Suppressor macrophage treated with lipopolysaccharide for 1 hour (primary cell): ENCODE measurements around the gene GLUD1.
A peak's percentile ranks its signal among the peaks of the same experiment; 100 is the strongest.
"Not testable (repeated sequence)": the region's sequence is repeated elsewhere in the genome, so short reads cannot be mapped to it uniquely, and the experiment has no call there.

Source experiments
- DNase-seq, 3 donors: peaks; one replicate each; pipeline ENCODE4 v3.0.0-alpha.2; 2020 to 2022

GLUD1 gene

DNA sequence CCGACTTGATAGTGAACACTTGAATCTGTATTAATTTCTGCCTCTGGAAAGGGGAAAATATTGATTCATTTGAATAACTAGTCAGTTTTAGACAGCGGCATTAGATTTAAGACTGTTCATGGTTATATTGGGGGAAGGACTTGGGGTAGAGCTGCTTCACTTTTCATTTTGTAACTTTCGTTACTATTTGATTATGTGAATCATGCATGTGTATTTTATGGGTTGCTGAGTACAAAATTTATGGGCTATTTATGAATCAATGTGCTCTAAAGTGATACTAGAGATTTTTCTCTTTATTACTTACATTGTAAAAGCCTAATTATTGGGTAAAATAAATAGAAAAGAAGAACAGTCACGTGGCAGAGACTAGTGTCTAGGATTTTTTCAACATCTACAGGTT lies 4.9 kb downstream of the GLUD1 start:
- no peak for DNase-seq

DNA sequence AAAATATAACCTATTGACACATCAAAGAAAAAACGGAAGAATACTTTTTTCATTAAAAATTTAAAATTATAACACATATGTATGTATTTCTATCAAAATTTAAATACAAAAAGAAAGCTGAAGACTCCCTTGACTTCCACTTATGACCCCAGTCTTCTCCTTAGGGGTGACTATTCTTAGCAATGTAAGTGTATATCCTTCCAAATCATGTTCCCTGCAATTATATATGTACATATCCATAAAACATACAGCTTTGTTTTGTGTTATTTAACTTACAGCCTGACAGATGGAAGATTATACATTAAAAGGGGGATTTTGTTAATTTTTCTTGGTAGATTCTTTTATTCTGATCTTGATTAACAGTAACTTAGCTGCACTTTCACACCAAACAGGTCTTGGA lies 9.1 kb downstream of the GLUD1 start:
- DNase-seq: no peak

DNA sequence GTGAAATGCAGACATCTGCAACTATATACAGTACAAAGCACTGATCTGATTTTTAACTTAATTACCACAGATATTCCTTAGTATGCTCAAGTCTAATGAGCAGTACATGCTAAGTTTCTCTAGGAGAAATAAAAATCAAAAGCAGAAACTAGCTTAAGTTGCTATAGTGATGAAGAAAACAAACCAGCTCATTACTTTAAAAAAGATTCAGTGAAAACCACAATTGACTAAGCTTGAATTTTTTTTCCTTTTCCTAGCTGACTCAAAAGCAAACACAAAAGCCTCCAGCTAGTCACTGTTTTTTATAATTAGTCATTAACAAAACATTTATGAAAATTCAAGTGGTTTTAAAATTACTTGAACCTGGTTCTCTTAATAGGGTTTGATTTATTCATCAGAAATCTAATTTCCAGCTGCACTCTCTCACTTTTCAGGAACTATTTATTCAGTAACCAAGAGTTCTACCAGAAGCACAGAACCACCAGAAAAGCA lies 10.3 kb downstream of the GLUD1 start:
- peak; percentile 52 to 88 (median 85) for DNase-seq

DNA sequence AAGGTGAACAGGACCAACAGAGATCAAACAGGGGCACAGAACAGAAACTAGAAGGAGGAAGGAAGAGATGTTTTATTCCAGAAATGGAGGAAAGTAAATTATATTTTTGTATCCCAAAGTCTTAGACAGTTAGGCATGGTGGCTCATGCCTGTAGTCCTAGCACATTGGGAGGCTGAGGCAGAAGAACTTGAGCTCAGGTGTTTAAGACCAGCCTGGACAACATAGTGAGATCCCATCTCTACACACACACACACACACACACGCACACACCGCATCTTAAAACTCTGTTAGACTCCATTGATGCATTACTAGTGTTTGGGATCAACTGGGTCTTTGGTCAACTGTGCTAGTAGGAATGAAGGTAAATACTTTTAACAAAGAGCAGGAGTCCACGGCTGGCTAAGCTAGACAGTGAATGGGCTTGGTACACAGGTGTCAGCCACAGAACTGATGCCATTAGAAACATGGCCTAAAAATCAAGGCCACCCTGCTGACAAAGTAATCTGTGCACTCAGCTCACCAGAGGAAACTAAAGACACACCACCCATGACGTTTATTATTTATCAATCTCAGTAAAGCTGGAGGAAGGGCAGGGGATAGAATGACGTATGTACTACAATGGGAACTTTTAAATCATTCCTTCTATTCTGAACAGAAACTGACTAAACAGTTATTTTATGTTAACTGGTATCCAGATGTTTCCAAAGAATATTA lies 10.9 kb downstream of the GLUD1 start:
- DNase-seq: peak; percentile 64 to 86 (median 75)

DNA sequence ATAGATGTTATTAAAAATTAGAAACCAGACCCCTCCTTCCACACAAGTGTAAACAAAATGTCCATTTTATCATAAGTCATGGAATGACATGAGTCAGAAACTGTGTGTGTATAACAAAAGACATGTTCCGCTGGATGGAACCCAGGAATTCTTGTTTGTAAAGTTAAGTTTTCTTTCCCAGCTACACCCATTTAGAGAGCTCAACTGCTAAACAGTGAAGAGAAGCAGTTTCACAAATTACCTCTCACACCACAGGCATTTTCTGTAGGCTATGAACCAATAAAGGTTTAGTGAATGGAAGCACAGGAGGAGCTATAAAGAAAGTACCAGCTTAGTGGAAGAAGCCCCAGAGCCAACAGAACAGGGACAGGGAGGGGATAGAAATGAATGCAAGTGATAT lies 12.4 kb downstream of the GLUD1 start:
- DNase-seq: not testable (repeated sequence)

DNA sequence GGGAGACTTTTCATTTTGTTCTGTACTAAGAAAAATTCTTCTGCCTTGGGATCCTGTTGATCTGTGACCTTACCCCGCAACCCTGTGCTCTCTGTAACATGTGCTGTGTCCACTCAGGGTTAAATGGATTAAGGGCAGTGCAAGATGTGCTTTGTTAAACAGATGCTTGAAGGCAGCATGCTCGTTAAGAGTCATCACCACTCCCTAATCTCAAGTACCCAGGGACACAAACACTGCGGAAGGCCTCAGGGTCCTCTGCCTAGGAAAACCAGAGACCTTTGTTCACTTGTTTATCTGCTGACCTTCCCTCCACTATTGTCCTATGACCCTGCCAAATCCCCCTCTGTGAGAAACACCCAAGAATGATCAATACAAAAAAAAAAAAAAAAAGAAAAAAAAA lies 13.1 kb downstream of the GLUD1 start:
- not testable (repeated sequence) for DNase-seq

DNA sequence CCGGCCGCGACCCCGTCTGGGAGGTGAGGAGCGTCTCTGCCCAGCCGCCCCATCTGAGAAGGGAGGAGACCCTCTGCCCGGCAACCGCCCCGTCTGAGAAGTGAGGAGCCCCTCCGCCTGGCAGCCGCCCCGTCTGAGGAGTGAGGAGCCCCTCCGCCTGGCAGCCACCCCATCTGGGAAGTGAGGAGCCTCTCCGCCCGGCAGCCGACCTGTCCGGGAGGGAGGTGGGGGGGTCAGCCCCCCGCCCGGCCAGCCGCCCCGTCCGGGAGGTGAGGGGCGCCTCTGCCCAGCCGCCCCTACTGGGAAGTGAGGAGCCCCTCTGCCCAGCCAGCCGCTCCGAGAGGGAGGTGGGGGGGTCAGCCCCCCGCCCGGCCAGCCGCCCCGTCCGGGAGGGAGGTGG lies 14.0 kb downstream of the GLUD1 start:
- not testable (repeated sequence) for DNase-seq

DNA sequence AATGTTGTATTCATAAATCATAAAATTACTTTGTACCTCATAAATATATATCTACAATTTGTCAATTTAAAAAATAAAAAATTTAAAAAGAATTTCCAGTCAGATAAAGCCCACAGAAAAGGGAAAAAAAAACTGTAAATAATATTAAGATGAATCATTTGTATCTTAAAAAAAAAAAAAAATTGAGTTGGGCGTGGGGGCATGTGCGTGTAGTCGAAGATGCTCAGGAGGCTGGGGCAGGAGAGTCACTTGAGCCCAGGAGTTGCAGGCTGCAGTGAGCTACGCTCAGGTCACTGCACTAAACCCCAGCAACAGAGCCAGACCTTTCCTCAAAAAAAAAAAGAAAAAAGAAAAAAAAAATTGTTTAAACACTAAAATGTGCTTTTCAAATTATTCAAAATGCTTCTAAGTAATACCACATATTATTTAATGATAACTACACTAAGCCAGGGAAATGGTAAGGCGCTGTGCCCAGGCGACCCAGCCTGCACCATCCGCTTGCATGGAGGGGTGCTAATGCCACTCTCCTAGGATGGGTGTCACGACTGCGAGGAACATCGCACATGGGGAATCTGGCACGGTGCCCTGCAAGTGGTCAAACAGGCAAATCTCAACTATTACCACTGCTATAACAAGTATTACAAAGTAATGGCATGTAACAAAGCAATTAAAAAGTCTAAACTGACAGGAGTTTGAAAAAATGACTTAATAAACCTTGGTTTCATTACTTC lies 15.4 kb downstream of the GLUD1 start:
- DNase-seq: no peak

DNA sequence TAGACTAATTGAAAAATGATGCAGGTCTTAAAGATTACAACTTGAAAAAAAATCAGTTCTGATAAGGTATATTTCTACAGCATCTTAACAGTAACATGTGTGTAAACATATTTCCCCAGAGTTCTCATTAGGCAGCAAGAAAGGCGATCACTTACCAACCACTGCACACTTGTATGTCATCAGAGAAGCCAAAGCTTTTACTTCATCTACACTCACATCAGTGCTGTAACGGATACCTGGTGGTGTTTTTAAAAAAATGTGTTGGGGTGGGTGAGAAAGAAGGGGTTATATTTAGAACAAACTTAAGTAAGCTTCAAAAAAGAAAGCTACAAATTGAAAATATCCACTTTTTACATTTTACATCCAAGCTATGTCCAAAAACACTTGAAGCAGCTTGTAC lies 18.2 kb downstream of the GLUD1 start:
- DNase-seq: not testable (repeated sequence)

DNA sequence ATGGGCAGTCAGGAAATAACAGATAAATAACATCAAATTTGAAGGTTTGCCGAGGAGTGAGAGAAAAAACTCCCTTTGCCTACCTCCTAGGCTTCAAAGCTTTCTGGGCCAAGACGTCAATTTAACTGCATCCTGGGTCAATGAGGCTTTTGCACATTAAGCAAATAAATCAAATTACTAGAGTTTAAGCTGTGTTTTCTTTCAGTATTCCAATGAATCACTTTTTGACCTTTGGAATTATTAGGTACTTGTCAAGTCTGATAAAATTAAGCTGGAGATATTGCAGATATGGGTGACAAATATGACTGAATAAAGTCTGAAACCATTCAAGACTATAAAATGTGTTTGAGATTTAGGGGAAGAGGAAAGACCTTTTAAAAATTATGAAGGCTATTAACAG lies 22.2 kb downstream of the GLUD1 start:
- no peak for DNase-seq

DNA sequence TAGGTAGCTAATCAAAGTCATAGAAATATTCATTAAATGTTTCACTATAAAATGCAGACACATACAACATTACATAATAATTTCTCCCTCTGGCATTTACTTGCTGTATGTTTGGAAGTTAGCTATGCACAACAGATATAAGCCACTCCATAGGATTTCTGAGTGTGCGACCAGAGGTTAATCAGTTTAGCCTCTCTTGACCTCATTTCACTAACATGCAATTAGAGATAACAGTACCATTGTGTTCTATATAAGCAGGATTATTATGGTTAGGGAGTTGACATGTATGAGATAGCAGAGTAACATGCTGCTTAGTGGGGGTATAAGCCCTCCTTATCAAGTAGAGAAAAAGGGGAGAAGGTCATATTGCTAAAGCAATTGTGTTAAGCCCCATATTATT lies 26.4 kb downstream of the GLUD1 start:
- DNase-seq: no peak

DNA sequence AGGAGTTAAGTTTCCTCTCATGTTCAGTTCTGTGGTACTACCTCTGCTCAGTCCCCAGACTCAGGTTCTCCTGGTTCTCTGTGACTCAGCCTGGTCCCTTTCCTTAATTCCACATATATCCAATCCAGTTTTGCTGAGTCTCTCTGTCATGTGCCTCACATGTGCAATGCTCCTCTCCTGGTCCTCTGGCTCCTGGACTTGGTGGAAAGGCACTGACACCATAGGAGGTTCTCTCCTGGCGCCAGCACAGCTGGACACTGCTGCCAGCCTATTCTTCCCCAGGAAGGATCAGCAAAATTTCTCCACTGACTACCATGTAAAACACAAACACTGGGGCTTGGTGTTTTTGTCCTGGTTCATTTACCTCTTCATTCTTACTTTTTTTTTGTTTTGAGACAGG lies 27.8 kb downstream of the GLUD1 start:
- DNase-seq: no peak

DNA sequence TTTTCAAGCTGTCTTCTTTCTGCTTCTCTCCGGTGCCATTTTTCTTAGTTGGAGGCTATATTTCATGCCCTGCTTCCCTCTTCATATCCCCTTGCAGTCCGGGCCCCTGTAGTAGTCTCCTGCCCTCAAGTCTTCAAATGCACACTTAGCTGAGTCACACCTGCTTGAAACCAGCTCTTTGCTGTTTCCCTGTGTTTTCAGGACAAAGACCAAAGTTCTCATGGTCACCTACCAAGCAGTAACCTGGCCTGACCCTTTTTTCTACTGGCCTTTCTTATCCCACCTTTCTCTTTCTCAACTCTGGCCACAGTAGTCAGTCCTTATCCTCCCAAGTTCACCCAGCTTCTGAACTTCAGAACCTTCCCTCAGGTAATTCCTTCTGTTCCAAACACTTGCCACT lies 28.5 kb downstream of the GLUD1 start:
- DNase-seq: no peak

DNA sequence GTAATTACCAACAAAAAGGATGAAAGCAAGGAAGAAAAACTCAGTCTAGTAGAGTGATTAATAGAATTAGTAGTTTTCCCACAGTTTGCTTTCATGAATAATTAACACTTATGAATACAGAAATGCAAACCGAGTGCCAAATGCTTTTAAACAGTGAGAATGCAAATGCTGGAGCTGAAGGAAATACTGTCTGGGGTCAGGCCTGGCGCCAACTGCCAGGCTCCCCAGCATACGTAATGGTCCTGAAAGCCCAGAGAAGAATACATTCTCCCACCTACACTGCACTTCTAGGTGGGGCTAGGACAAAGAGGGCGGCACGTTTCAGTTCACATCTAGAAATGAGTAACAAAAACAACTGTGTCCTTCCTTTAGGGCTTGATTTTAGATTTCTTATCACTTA lies 30.0 kb downstream of the GLUD1 start:
- no peak for DNase-seq

DNA sequence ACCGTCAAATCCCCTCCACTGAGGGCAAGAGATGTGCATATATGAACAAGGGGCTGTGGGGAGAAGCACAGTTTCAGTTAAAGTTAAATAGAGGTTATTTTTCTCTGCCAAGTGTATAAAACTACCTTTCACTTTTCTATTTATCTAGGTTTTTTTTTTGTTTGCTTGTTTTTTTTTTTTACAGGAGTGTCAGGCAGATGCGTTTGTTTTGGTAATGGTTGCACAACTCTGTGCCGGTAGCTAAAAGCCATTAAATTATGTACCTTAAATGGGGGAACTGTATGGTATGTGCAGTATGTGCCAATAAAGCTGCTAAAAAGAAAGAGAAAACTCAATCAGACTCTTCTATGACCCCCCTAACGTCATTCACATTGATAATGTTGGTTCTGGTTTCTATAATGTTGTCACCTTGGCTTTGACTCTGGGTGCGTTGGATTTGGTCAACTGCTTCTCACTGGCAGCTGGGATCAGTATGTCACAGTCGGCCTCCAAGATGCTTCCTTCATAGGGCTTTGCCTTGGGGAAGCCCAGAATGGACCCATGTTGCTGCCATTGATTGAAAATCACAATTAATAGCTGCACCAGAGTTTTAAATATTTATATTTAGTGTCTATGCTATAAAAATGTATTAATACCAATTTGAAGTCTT lies 34.2 kb downstream of the GLUD1 start:
- DNase-seq: no peak

DNA sequence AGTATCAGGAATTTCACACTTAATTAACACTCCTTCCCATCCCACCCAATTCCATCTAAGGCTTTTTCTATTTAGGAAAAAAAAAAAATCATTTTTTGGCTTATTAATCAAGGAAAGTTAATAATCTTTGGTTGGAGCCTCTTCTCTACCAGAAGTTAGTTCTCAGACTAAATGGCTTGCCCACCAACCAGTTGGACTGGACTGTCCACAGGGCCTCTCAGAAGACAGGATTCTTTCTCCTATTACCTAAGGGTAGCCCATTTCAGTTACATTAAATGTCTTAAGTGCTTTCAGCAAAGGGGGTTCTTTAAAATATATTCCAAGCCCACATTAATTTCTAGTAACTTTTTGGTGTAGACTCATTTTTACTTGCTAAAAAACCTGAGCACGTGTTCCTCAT lies 35.2 kb downstream of the GLUD1 start:
- no peak for DNase-seq

DNA sequence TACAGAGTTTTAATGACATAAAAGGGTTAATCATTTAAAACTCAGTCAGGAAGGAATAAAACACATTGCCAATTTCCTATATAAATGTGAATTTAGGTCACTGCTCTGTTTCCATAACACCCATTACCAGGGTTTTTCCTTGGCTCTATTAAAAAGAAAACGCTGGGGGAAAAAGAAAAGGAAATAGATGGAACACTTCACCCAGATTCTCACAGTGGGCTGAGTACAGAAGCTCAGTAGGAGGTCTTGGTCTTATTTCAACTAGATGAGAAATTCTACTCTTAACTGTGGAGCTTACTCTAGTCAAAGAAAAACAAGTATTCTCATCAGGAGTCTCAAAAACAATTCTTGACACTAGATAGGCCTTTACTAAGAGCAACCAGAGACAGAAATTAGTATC lies 36.5 kb downstream of the GLUD1 start:
- DNase-seq: no peak

DNA sequence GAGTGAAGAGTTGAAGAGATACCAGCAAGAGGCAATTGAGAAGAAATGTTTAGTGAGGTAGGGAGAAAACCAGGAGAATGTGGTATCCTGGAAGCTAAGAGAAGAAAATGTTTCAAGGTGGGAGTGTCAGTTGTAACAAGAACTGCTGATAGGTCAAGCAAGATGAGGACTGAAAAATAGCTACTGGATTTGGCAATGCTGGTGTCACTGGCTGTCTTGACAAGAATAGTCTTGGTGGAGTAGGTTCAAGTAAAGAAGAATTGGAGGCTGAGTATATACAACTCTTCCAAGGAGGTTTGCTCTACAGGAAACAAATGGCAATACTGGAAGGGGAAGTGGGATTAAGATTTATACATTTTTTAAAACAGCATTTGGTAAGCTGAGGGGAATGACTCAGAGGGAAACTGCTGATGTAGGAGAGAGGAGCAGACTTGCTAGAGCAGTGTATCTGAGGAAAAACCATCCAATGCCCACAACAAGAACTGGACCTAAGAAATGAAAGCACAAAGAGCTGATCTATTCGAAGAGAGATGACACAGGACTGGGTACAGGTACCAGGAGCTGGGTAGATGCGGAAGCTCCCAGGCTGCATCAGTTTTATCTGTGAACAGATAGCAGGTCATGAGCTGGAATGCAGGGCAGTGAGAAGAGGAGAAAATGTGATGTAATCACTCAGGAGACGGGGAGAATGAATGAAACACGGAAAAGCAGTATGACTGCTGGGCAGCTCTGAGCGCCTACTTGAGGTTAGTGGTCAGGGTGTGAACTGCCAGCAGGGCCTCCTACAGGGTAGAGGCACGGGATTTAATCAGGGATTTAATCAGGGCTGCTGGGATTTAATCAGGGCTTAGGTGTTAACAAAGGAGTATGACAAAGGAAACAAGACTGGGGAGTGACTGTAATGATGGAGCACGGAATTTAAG lies 40.0 kb downstream of the GLUD1 start:
- peak; percentile 76 to 91 (median 91) for DNase-seq

DNA sequence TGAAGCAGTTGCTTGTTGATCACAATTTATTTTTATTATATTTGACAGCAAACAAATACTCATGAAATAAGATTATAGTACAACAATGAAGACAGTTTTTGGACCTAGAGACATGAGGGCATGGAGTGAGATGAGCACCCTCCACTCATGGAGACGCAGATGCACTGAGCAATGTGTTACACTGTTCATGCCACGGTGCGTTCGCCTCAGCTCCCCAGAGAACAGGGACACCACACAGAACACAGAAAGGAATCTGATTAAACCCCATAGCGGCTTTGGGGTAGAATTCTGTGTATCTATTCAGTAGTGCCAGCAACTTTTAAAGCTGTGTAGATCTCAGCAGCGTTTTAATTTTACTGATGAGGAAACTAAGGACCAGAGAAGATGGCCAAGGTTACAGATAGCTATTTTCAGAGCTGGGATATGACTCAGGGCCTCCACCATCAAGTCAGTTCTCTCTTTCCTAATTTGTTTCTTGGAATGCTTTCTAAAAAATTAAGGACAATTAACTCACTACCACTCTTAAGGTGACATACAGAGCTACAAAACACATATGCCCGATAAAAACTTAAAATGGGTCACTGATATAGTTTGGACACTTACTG lies 41.0 kb downstream of the GLUD1 start:
- DNase-seq: peak in 1 of 3 donors; percentile 10

DNA sequence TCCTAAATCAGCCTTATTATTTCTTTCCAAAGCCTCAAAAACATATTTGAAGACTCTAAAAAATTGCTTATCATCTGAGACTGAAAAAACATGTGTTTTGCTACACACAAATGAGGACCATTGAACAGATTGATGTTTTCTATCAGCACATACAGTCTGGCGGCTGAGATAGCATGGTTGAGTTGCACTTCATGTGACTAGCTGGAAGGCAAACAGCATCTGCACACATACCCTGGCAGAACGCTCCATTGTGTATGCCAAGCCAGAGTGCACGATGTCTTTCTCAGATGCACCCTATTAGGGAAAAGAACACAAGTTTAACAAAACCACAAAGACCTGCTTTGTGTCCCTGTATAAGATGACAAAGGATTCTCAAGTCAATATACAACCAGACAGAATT lies 41.5 kb downstream of the GLUD1 start:
- DNase-seq: no peak

DNA sequence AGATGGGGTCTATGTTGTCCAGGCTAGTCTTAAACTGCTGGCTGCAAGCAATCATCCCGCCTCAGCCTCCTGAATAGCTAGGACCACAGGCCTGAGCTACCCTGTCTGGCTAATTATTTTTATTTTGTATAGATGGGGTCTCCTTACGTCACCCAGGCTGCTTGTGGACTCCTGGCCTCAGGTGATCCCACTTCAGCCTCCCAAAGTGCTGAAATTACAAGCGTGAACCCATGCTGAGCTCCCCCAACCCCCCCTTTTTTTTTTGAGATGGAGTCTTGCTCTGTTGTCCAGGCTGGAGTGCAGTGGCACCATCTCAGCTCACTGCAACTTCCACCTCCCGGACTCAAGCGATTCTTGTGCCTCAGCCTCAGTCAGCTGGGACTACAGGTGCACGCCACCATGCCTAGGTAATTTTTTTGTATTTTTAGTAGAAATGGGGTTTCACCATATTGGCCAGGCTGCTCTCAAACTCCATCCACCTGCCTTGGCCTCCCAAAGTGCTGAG lies 49.2 kb downstream of the GLUD1 start:
- DNase-seq: no peak

DNA sequence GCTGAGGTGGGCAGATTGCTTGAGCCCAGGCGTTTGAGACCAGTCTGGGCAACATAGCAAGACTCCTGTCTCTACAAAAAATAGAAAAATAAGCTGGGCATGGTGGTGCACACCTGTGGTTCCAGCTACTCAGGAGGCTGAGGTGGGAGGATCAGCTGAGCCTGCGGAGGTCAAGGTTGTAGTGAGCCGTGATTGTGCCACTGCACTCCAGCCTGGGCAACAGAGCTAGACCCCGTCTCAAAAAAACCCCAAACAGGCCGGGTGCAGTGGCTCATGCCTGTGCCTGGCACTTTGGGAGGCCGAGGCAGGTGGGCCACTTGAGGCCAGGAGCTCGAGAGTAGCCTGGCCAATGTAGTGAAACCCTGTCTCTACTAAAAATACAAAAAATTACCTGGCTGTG lies 51.1 kb downstream of the GLUD1 start:
- DNase-seq: not testable (repeated sequence)
